DMS53 (cell line): ENCODE data around the gene ARHGAP29.
"Not testable (repeated sequence)": the region's sequence is repeated elsewhere in the genome, so short reads cannot be mapped to it uniquely, and the experiment has no call there.

Experiments
- DNase-seq: peaks from one replicate; lab custom pipeline; 2025; lab: John Stamatoyannopoulos, UW

ARHGAP29 gene

GRCh38 chr1:94180650-94181049 lies 56.7 kb downstream of the ARHGAP29 start:
- no peak for DNase-seq

GRCh38 chr1:94178901-94179300 lies 58.5 kb downstream of the ARHGAP29 start:
- DNase-seq = no peak

GRCh38 chr1:94169126-94169525 lies 68.3 kb downstream of the ARHGAP29 start:
- no peak for DNase-seq

GRCh38 chr1:94165843-94166242 lies 71.5 kb downstream of the ARHGAP29 start:
- no peak for DNase-seq

GRCh38 chr1:94164885-94165284 lies 72.5 kb downstream of the ARHGAP29 start:
- not testable (repeated sequence) for DNase-seq

GRCh38 chr1:94164121-94164520 lies 73.3 kb downstream of the ARHGAP29 start:
- not testable (repeated sequence) for DNase-seq

- DNase-seq = not testable (repeated sequence)
Measured at GRCh38 chr1:94163249-94163648, 74.1 kb downstream of the ARHGAP29 start.

- DNase-seq = peak; percentile 95
Measured at GRCh38 chr1:94160811-94161210, 76.6 kb downstream of the ARHGAP29 start.

- no peak for DNase-seq
Measured at GRCh38 chr1:94156096-94156625, 81.2 kb downstream of the ARHGAP29 start.

- DNase-seq = no peak
Measured at GRCh38 chr1:94154989-94155388, 82.4 kb downstream of the ARHGAP29 start.

- DNase-seq = no peak
Measured at GRCh38 chr1:94153133-94153532, 84.3 kb downstream of the ARHGAP29 start.

GRCh38 chr1:94149166-94149565 lies 88.2 kb downstream of the ARHGAP29 start:
- not testable (repeated sequence) for DNase-seq

- no peak for DNase-seq
Measured at GRCh38 chr1:94146273-94146672, 91.1 kb downstream of the ARHGAP29 start.

GRCh38 chr1:94144836-94145235 lies 92.5 kb downstream of the ARHGAP29 start:
- no peak for DNase-seq

- DNase-seq = peak; percentile 77
Measured at GRCh38 chr1:94143809-94144176, 93.6 kb downstream of the ARHGAP29 start.

GRCh38 chr1:94143173-94143808 lies 94.1 kb downstream of the ARHGAP29 start:
- DNase-seq = peak; percentile 45

GRCh38 chr1:94142583-94142982 lies 94.8 kb downstream of the ARHGAP29 start:
- no peak for DNase-seq

GRCh38 chr1:94142022-94142421 lies 95.4 kb downstream of the ARHGAP29 start:
- no peak for DNase-seq

- no peak for DNase-seq
Measured at GRCh38 chr1:94132111-94132510, 105.3 kb downstream of the ARHGAP29 start.

- DNase-seq = no peak
Measured at GRCh38 chr1:94130851-94131595, 106.4 kb downstream of the ARHGAP29 start.

GRCh38 chr1:94126651-94127050 lies 110.7 kb downstream of the ARHGAP29 start:
- DNase-seq = no peak

- peak; percentile 84 for DNase-seq
Measured at GRCh38 chr1:94125551-94126514, 111.6 kb downstream of the ARHGAP29 start.
